ENCODE data around the gene SH3PXD2B. TPM values are rescaled to one million over a fixed set of nuclear protein-coding genes. Genes with fewer than 3 reads are reported as not detected.

The SH3PXD2B gene
- total RNA-seq, 1 experiment from 2014 or later, result 13.1 TPM

Other genes starting within 250 kb of the SH3PXD2B start
- 38.2 and 42.4 TPM in 2 replicates for gene UBTD2, start 170.8 kb downstream of the SH3PXD2B start, total RNA-seq (2014; rRNA removed; shearing (Covaris generic))
- gene NEURL1B, start 186.7 kb upstream of the SH3PXD2B start, total RNA-seq (2014; rRNA removed; shearing (Covaris generic)), result 7.2 and 12.2 TPM in 2 replicates

All from A172 (cell line).